ENCODE measurements around the gene RAB40B.
A peak's percentile ranks its signal among the peaks of the same experiment; 100 is the strongest.

The RAB40B gene

DNA sequence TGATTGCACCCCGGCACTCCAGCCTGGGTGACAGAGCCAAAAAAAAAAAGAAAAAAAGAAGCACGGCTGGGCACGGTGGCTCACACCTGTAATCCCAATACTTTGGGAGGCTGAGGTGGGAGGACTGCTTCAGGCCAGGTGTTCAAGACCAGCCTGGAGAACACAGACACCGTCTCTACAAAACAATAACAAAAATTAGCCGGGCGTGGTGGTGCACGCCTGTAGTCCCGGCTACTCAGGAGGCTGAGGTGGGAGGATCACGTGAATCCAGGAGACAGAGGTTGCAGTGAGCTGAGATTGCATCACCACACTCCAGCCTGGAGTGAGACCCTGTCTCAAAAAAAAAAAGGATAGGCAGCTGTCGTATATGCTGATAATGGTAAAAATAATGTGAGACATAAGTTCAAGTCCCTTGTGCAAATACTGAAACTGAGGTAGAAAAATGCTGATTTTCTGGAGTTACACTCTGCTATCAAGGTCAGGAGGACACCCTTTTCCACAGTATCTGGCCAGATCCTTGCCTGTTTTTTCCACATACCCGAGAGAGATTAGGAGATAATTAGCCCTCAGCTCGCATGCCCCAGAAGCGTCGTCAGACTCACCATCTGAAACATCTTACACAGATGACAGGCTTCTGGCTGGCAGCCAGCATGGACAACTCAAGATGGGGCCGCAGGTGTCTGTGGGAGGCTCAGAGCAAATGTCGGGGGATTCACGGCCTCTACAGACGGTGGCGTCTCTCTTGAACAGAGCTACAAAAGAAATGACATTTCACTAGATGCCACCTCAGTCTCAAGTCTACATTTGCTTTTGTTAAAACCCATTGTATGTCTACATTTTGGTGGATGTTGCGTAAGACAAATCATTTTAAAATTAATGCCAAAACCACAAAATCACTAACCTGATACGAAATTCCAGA, 87.1 kb downstream of the RAB40B start:
- H3K36me3 ChIP-seq (replicated peaks) = peaks cover 29% of the 10 kb centered on the region
- in situ Hi-C loops (cut with MboI; ENCODE audit: low sequenced_read_pairs) = no loop called here
- peak in 1 of 2 experiments; percentile 41 for DNase-seq (ENCODE audit: low spot score in 2 of 2)

DNA sequence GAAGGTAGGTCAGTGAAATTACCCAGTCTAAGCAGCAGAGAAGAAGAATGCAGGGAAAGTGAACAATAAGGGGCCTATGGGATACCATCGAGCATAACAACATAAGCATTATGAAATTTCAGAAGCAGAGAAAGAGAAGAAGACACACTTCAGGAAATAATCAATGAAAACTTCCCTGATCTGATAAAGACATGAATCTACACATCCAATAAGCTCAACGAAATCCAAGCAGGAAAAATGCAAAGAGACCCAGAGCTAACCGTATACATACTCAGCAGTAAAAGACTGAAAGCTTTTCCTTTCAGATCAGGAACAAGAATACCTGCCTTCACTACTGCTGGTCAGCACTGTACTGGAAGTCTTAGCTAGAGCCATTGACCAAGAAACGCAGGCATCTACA, 88.8 kb downstream of the RAB40B start:
- Histone ChIP-seq H3K27me3 (ENCODE audit: low read depth) (no peaks in the 10 kb centered on the region), H3K9me3 (no peaks in the 10 kb centered on the region), H3K4me3 (no peak overlapping the region), H3K4me1 (no peaks in the 10 kb centered on the region), H3K36me3 (replicated peaks) (peaks cover 21% of the 10 kb centered on the region)
- DNase-seq (ENCODE audit: low spot score in 2 of 2) = no peak
- in situ Hi-C loops (cut with MboI; ENCODE audit: low sequenced_read_pairs) = no loop called here

More for the DNA sequence above, 87.1 kb downstream of the RAB40B start:
- Histone ChIP-seq H3K4me1 (no peaks in the 10 kb centered on the region), H3K9me3 (no peaks in the 10 kb centered on the region), H3K4me3 (no peak overlapping the region), H3K27me3 (ENCODE audit: low read depth) (no peaks in the 10 kb centered on the region)

GRCh38 chr17:82608816-82609215, 89.7 kb downstream of the RAB40B start:
- H3K4me1 ChIP-seq = no peaks in the 10 kb centered on the region
- DNase-seq (ENCODE audit: low spot score in 2 of 2) = no peak

GRCh38 chr17:82605939-82606600, 92.4 kb downstream of the RAB40B start:
- Histone ChIP-seq H3K4me3 (no peak overlapping the region), H3K4me1 (no peaks in the 10 kb centered on the region), H3K9me3 (no peaks in the 10 kb centered on the region), H3K27me3 (ENCODE audit: low read depth) (no peaks in the 10 kb centered on the region), H3K36me3 (replicated peaks) (peaks cover 47% of the 10 kb centered on the region)
- in situ Hi-C loops (cut with MboI; ENCODE audit: low sequenced_read_pairs) = no loop called here
- no peak for DNase-seq (ENCODE audit: low spot score in 2 of 2)

More at GRCh38 chr17:82608816-82609215, 89.7 kb downstream of the RAB40B start:
- Histone ChIP-seq H3K9me3 (no peaks in the 10 kb centered on the region), H3K27me3 (ENCODE audit: low read depth) (no peaks in the 10 kb centered on the region), H3K36me3 (replicated peaks) (peaks cover 20% of the 10 kb centered on the region), H3K4me3 (no peak overlapping the region)
- in situ Hi-C loops (cut with MboI; ENCODE audit: low sequenced_read_pairs) = no loop called here
